Activated B cell treated with CpG ODN at 0.5 μM for 24 hours (primary cell): ENCODE measurements around the gene CABLES2. TPM values are rescaled to one million over a fixed set of nuclear protein-coding genes. Genes with fewer than 3 reads are reported as not detected.

Source experiments
- ATAC-seq: fragments of 200-7000 bp; cut with Tn5 transposase; one replicate; pipeline ENCODE4 v1.10.0; 2021; ENCODE audit warnings: low read depth, mild to moderate bottlenecking, moderate library complexity
- CTCF ChIA-PET: fragments of 350-600 bp; sonication (Branson Sonifier 250); formaldehyde crosslinking; loops from one replicate; lab custom pipeline; 2021; ENCODE audit warnings: antibody characterized with exemption; lab: Charles Lee
- POLR2A ChIA-PET: fragments of 350-600 bp; sonication (Branson Sonifier 250); formaldehyde crosslinking; loops from one replicate; lab custom pipeline; 2021; ENCODE audit warnings: antibody characterized with exemption; lab: Charles Lee
- DNase-seq: peaks from one replicate; pipeline ENCODE4 v3.0.0; 2022
- H3K27ac Mint-ChIP-seq: one replicate; pipeline ENCODE4 v1.8.0; 2020; ENCODE audit warnings: mixed read lengths
- H3K27me3 Mint-ChIP-seq: one replicate; pipeline ENCODE4 v1.8.0; 2021; ENCODE audit warnings: mixed read lengths
- H3K36me3 Mint-ChIP-seq: one replicate; pipeline ENCODE4 v1.8.0; 2021; ENCODE audit warnings: low read depth, mixed read lengths
- H3K4me1 Mint-ChIP-seq: one replicate; pipeline ENCODE4 v1.8.0; 2021; ENCODE audit warnings: mixed read lengths
- H3K4me3 Mint-ChIP-seq: one replicate; pipeline ENCODE4 v1.8.0; 2020; ENCODE audit warnings: mild to moderate bottlenecking, mixed read lengths
- H3K9me3 Mint-ChIP-seq: one replicate; pipeline ENCODE4 v1.8.0; 2020; ENCODE audit warnings: mixed read lengths
- intact Hi-C: fragments of 100-400 bp; cut with micrococcal nuclease; formaldehyde crosslinking; loops from one replicate; pipeline ENCODE4 v1.15.1; 2024
- total RNA-seq: library from RNA; stranded (reverse); gene quantifications from 2 replicates; pipeline ENCODE4 v1.2.3, GENCODE V29; 2022
- TF ChIP-seq, protein P1 (sequence below): fragments of 200-600 bp; IDR thresholded peaks from one replicate; pipeline ENCODE4 v1.8.0; 2022; ENCODE audit warnings: antibody characterized with exemption, mild to moderate bottlenecking

CABLES2 gene
- total RNA-seq, 1 donor from 2014 or later = 6.6 TPM

DNA sequence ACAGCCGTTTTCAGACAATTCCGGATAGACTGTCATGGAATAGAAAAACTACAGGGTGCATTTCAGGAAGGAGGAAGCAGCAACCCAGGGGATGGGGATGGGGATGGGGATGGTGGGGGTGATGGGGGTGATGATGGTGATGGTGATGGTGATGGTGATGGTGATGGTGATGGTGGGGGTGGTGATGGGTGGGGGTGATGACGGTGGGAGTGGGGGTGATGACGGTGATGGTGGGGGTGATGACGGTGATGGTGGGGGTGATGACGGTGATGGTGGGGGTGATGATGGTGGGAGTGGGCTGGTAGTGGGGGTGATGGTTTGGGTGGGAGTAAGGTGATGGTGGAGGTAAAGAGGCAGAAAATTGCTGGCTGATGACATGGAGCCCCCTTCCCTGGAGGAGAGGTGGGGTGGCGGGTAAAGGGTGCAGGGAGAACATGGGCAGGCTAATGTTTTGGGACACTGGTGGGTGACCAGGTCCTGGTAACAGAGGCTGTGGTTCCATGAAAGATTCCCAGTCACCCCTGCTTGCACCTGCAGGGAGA lies 57.5 kb downstream of the CABLES2 start:
- ChIA-PET CTCF (no interaction called here), POLR2A (no interaction called here)
- Mint-ChIP-seq H3K4me1 (peaks cover 2% of the 10 kb centered on the region), H3K27me3 (no peaks in the 10 kb centered on the region), H3K27ac (no peak overlapping the region), H3K36me3 (peaks cover 13% of the 10 kb centered on the region), H3K9me3 (peaks cover 5% of the 10 kb centered on the region), H3K4me3 (no peak overlapping the region)
- DNase-seq (no peak), ATAC-seq (no peak)
- intact Hi-C loops = no loop called here
- TF ChIP-seq, protein P1, sequence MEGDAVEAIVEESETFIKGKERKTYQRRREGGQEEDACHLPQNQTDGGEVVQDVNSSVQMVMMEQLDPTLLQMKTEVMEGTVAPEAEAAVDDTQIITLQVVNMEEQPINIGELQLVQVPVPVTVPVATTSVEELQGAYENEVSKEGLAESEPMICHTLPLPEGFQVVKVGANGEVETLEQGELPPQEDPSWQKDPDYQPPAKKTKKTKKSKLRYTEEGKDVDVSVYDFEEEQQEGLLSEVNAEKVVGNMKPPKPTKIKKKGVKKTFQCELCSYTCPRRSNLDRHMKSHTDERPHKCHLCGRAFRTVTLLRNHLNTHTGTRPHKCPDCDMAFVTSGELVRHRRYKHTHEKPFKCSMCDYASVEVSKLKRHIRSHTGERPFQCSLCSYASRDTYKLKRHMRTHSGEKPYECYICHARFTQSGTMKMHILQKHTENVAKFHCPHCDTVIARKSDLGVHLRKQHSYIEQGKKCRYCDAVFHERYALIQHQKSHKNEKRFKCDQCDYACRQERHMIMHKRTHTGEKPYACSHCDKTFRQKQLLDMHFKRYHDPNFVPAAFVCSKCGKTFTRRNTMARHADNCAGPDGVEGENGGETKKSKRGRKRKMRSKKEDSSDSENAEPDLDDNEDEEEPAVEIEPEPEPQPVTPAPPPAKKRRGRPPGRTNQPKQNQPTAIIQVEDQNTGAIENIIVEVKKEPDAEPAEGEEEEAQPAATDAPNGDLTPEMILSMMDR = no peak

DNA sequence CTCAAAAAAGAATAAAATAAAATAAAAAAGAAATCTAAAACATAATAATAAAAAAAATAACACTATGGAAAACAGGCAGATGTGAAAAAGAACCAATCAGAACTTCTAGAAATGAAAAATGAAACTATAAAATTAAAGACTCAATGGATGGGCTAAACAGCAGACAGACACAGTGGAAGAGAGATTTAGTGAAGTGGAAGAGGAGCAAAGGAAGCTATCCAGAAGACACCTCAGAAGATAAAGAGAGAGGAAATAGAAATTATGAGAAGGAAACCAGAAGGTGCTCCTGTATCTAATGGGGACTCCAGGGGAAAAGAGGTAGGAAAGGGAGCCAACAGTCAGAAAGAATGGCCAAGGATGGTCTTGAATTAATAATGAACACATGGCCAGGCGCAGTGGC lies 58.5 kb downstream of the CABLES2 start:
- Mint-ChIP-seq H3K4me1 (peaks cover 2% of the 10 kb centered on the region), H3K27ac (no peak overlapping the region), H3K9me3 (peaks cover 5% of the 10 kb centered on the region), H3K4me3 (no peak overlapping the region), H3K27me3 (no peaks in the 10 kb centered on the region), H3K36me3 (peaks cover 13% of the 10 kb centered on the region)
- CTCF ChIA-PET = no interaction called here
- ATAC-seq (no peak), DNase-seq (no peak)
- POLR2A ChIA-PET = no interaction called here
- intact Hi-C loops = no loop called here
- TF ChIP-seq, protein P1 = no peak

DNA sequence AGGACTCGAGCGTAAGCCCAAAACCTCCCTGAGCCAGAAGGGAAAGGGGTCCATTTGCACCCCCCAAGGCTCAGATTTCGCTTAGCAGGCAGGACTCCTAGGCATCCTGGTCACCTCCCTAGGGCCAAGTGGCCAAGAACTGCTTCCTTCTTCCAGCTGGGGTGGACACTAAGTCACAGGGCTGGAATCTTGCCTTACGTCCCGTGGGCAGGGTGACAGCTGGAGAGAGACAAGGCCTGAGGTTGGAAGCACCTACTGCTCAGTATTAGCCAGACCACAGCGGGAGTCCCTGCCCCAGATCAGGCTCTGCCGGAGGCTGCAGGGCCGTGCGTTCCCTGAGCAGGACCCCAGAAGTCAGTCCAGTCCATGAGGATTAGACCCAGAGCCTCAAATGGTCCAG lies 59.6 kb downstream of the CABLES2 start:
- TF ChIP-seq, protein P1 = no peak
- H3K27me3 Mint-ChIP-seq = no peaks in the 10 kb centered on the region
- H3K4me3 Mint-ChIP-seq = no peak overlapping the region
- ChIA-PET CTCF (no interaction called here), POLR2A (no interaction called here)
- no peak overlapping the region for H3K27ac Mint-ChIP-seq
- intact Hi-C loops = no loop called here
- peaks cover 2% of the 10 kb centered on the region for H3K4me1 Mint-ChIP-seq
- H3K36me3 Mint-ChIP-seq = peaks cover 11% of the 10 kb centered on the region
- ATAC-seq (no peak), DNase-seq (no peak)
- peaks cover 5% of the 10 kb centered on the region for H3K9me3 Mint-ChIP-seq

DNA sequence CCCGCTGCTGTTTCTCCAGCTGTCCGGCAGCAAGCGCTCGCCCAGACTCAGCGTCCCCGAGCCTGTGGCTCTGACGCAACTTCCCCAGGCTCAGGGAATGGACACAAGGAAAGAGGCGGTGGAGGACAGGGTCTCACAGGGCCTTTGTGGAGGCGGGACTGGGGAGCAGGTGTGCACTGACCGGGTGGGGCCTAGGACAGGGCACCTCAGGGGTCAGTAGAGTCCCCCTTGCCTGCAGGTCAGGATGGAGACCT lies 60.0 kb downstream of the CABLES2 start:
- Mint-ChIP-seq H3K9me3 (peaks cover 5% of the 10 kb centered on the region), H3K4me1 (peaks cover 2% of the 10 kb centered on the region), H3K27ac (no peak overlapping the region), H3K27me3 (no peaks in the 10 kb centered on the region), H3K36me3 (peaks cover 8% of the 10 kb centered on the region), H3K4me3 (no peak overlapping the region)
- DNase-seq (no peak), ATAC-seq (no peak)
- TF ChIP-seq, protein P1 = no peak
- intact Hi-C loops = no loop called here
- CTCF ChIA-PET = no interaction called here
- POLR2A ChIA-PET = no interaction called here

DNA sequence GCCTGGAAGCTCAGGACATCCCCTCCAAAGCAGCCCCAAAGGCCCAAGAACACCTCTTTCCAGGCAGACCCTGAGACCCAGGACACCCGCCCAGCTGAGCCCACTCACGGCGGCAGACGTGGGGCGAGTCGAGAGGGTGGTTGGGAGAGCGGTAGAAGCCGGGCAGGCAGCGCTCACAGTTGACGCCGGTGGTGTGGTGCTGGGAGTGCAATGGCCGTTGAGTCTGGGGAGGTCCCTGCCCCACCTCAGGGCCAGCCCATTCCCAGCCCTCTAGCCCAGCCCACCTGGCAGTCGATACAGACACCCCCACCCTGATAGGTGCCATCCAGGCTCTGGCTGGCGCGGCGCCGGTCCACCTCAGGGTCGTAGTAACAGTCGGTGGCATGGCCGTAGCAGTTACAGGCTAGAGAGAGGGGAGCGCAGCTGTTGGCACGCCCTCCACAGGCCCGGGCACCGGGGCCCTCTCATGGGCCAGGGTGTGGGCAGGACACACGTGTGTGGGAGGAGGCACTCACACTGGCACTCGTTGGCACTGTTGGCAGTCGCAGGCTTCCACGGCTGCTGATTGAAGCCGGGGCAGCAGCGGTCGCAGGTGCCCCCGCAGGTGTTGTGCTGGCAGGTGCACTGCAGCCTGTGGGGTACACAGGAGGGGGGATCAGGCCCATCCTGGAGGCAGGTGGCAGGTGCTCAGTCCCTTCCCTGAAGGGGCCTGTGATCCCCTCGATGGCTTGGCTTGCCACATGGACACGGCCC lies 60.5 kb downstream of the CABLES2 start:
- ChIA-PET POLR2A (interaction anchor here (0.7 kb wide), 1 partner anchor 9 kb away, joined by 3 read pairs; no protein-coding TSS in a partner anchor), CTCF (no interaction called here)
- H3K27me3 Mint-ChIP-seq = no peaks in the 10 kb centered on the region
- DNase-seq = no peak
- H3K27ac Mint-ChIP-seq = no peak overlapping the region
- no peak for ATAC-seq
- H3K36me3 Mint-ChIP-seq = peaks cover 7% of the 10 kb centered on the region
- H3K9me3 Mint-ChIP-seq = peaks cover 5% of the 10 kb centered on the region
- intact Hi-C loops = no loop called here
- H3K4me3 Mint-ChIP-seq = no peak overlapping the region
- peaks cover 2% of the 10 kb centered on the region for H3K4me1 Mint-ChIP-seq
- TF ChIP-seq, protein P1 = no peak
